K562 (cell line): ENCODE data around the gene MRPS31. TPM values are rescaled to one million over a fixed set of nuclear protein-coding genes. Genes with fewer than 3 reads are reported as not detected.

Source experiments
- CBX2 ChIP-seq: fragments of 200-600 bp; sonication (generic); IDR thresholded peaks from one replicate; pipeline ENCODE4 v1.6.1; 2012; ENCODE audit warnings: mild to moderate bottlenecking, low read length, inconsistent platforms; ENCODE audit not compliant: insufficient read depth, poor library complexity, severe bottlenecking
- CCAR2 ChIP-seq: fragments of 200-400 bp; formaldehyde crosslinking; IDR thresholded peaks from 2 replicates; pipeline ENCODE4 v1.6.1; 2017; ENCODE audit warnings: mild to moderate bottlenecking, low read depth, low read length
- EGR1 ChIP-seq: fragments of 450-650 bp; conservative IDR thresholded peaks from 2 replicates; pipeline ENCODE4 v1.6.1; 2017; ENCODE audit warnings: mild to moderate bottlenecking
- EHMT2 ChIP-seq: fragments of 450-650 bp; IDR thresholded peaks from 2 replicates; pipeline ENCODE4 v1.6.1; 2018; ENCODE audit warnings: antibody characterized with exemption
- FOS ChIP-seq: IDR thresholded peaks from 3 replicates; pipeline ENCODE4 v1.6.1; 2011; ENCODE audit not compliant: insufficient read length; ENCODE audit errors: extremely low read depth
- KLF6 ChIP-seq: fragments of 250-450 bp; sonication (Bioruptor Pico); IDR thresholded peaks from 2 replicates; pipeline ENCODE4 v1.4.0; 2020; ENCODE audit warnings: mild to moderate bottlenecking, moderate library complexity, borderline replicate concordance
- MAFF ChIP-seq: IDR thresholded peaks from 2 replicates; pipeline ENCODE4 v1.6.1; 2012; ENCODE audit warnings: low read length, improper control_type of control experiment
- NR2C1 ChIP-seq, 2 experiments: fragments of 450-650 bp; IDR thresholded peaks; 2 replicates each; pipeline ENCODE4 v1.6.1; 2017; ENCODE audit warnings: mild to moderate bottlenecking in 2 of 2, antibody characterized with exemption in 1 of 2, inconsistent platforms in 1 of 2, missing compliant biosample characterization in 1 of 2, missing genetic modification characterization in 1 of 2
- RCOR1 ChIP-seq, 2 experiments: IDR thresholded peaks; 2 replicates each; pipeline ENCODE4 v1.6.1; 2012; ENCODE audit warnings: low read depth in 2 of 2, low read length in 2 of 2, borderline replicate concordance in 1 of 2, improper control_type of control experiment in 1 of 2
- SRSF7 ChIP-seq: fragments of 200-400 bp; formaldehyde crosslinking; optimal IDR thresholded peaks from 2 replicates; pipeline ENCODE3; 2017; ENCODE audit warnings: mild to moderate bottlenecking, low read depth, low read length
- TBP ChIP-seq: optimal IDR thresholded peaks from 2 replicates; pipeline ENCODE3; 2011; ENCODE audit warnings: low read depth, low read length, improper control_type of control experiment
- polyA plus RNA-seq, 8 experiments: library from polyadenylated mRNA; depleted of rRNA in 4 of 8; stranded (reverse) in 5 of 8; unstranded in 3 of 8; fragments of >200 nt; fragmentation: Nextera tagmentation in 2 of 8; fragmentation: Illumina TruSeq in 1 of 8; extraction: Ambion mirVana in 2 of 8; extraction: Trizol in 1 of 8; gene quantifications; 2 replicates each; pipeline versions ENCODE4 v1.2.1 to v1.2.3, GENCODE V29; 2011 to 2014; ENCODE audit warnings: inconsistent platforms in 1 of 8, missing spikeins in 1 of 8
- total RNA-seq, 7 experiments: library from RNA; depleted of rRNA in 6 of 7; stranded (reverse); fragments of >200 nt in 6 of 7; fragmentation: Illumina TruSeq in 2 of 7; extraction: Trizol in 2 of 7; gene quantifications; 2 replicates each; pipeline versions ENCODE4 v1.2.1 to v1.2.3, GENCODE V29; 2011 to 2021; ENCODE audit warnings: low replicate concordance in 1 of 7
- TF ChIP-seq, protein P1 (sequence below): sonication (generic); formaldehyde crosslinking; IDR thresholded peaks from 2 replicates; pipeline ENCODE4 v1.8.0; 2022; ENCODE audit warnings: mild to moderate bottlenecking, missing genetic modification reagents
- TF ChIP-seq, protein P2 (sequence below): fragments of 250-450 bp; sonication (Bioruptor Pico); IDR thresholded peaks from 2 replicates; pipeline ENCODE4 v1.9.0; 2021; ENCODE audit warnings: mild to moderate bottlenecking, inconsistent platforms
- TF ChIP-seq, protein P3 (sequence below): fragments of 250-450 bp; sonication (Bioruptor Pico); IDR thresholded peaks from 2 replicates; pipeline ENCODE4 v1.4.0; 2020; ENCODE audit warnings: mild to moderate bottlenecking, moderate library complexity
- TF ChIP-seq, protein P4 (sequence below): fragments of 450-650 bp; formaldehyde crosslinking; IDR thresholded peaks from 2 replicates; pipeline ENCODE4 v1.4.0; 2022; ENCODE audit warnings: missing genetic modification characterization
- TF ChIP-seq, protein P5 (sequence below): fragments of 450-650 bp; formaldehyde crosslinking; IDR thresholded peaks from 2 replicates; pipeline ENCODE4 v1.4.0; 2020; ENCODE audit warnings: mild to moderate bottlenecking, mixed read lengths

The MRPS31 gene
- total and polyA plus RNA-seq, 9 of the 15 experiments (the other 6 are each of a cell fraction or from before 2014, with no cell fraction given), result 20.3 to 57.8 (median 37.1) TPM

DNA sequence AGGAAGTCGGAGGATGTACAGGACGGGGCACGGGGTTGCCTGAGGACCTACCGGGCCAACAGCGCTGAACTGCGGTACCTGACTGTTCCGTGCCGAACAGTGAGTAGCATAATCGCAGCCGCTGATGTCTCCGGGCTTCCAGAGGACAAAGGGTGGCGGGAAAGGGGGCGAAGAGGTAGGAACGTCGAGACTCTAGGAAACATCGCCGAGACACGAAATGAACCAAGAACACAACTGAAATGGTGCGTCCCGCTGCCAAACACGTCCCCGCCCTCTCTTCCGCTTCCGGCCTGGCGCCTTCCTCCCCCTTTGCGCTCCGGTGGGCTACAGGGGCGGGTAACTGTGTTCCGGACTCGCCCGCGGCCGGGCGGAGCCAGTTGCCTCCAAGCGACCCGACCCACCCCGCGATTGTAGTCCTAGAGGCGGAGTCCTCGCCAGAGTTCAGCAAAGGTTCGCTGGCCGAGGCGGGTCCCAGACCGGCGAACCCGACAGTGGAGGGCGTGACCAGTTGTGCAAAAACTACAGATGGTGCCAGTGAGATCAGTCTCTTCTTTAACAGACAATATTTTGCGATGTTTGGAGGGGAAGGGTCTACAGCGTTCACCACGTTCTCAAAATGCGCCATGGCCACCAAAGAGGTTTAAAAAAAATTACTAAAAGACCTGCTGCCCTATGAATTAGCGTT lies at the start of gene MRPS31 (continued):
- TF ChIP-seq, protein P1, sequence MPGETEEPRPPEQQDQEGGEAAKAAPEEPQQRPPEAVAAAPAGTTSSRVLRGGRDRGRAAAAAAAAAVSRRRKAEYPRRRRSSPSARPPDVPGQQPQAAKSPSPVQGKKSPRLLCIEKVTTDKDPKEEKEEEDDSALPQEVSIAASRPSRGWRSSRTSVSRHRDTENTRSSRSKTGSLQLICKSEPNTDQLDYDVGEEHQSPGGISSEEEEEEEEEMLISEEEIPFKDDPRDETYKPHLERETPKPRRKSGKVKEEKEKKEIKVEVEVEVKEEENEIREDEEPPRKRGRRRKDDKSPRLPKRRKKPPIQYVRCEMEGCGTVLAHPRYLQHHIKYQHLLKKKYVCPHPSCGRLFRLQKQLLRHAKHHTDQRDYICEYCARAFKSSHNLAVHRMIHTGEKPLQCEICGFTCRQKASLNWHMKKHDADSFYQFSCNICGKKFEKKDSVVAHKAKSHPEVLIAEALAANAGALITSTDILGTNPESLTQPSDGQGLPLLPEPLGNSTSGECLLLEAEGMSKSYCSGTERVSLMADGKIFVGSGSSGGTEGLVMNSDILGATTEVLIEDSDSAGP (CRISPR knock-in tag), result no peak
- TF ChIP-seq, protein P2, sequence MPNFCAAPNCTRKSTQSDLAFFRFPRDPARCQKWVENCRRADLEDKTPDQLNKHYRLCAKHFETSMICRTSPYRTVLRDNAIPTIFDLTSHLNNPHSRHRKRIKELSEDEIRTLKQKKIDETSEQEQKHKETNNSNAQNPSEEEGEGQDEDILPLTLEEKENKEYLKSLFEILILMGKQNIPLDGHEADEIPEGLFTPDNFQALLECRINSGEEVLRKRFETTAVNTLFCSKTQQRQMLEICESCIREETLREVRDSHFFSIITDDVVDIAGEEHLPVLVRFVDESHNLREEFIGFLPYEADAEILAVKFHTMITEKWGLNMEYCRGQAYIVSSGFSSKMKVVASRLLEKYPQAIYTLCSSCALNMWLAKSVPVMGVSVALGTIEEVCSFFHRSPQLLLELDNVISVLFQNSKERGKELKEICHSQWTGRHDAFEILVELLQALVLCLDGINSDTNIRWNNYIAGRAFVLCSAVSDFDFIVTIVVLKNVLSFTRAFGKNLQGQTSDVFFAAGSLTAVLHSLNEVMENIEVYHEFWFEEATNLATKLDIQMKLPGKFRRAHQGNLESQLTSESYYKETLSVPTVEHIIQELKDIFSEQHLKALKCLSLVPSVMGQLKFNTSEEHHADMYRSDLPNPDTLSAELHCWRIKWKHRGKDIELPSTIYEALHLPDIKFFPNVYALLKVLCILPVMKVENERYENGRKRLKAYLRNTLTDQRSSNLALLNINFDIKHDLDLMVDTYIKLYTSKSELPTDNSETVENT (CRISPR knock-in tag), result 0 out of 2 replicates have a peak, but pooled peaks have one; percentile 66
- TF ChIP-seq, protein P3, sequence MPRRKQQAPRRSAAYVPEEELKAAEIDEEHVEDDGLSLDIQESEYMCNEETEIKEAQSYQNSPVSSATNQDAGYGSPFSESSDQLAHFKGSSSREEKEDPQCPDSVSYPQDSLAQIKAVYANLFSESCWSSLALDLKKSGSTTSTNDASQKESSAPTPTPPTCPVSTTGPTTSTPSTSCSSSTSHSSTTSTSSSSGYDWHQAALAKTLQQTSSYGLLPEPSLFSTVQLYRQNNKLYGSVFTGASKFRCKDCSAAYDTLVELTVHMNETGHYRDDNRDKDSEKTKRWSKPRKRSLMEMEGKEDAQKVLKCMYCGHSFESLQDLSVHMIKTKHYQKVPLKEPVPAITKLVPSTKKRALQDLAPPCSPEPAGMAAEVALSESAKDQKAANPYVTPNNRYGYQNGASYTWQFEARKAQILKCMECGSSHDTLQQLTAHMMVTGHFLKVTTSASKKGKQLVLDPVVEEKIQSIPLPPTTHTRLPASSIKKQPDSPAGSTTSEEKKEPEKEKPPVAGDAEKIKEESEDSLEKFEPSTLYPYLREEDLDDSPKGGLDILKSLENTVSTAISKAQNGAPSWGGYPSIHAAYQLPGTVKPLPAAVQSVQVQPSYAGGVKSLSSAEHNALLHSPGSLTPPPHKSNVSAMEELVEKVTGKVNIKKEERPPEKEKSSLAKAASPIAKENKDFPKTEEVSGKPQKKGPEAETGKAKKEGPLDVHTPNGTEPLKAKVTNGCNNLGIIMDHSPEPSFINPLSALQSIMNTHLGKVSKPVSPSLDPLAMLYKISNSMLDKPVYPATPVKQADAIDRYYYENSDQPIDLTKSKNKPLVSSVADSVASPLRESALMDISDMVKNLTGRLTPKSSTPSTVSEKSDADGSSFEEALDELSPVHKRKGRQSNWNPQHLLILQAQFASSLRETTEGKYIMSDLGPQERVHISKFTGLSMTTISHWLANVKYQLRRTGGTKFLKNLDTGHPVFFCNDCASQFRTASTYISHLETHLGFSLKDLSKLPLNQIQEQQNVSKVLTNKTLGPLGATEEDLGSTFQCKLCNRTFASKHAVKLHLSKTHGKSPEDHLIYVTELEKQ, result no peak
- TF ChIP-seq EGR1, result no peak
- no peak for TF ChIP-seq EHMT2
- TF ChIP-seq FOS, result peak; percentile 9
- TF ChIP-seq TBP, result peak; percentile 86
- TF ChIP-seq MAFF, result no peak
- no peak for TF ChIP-seq CCAR2
- TF ChIP-seq, protein P4, sequence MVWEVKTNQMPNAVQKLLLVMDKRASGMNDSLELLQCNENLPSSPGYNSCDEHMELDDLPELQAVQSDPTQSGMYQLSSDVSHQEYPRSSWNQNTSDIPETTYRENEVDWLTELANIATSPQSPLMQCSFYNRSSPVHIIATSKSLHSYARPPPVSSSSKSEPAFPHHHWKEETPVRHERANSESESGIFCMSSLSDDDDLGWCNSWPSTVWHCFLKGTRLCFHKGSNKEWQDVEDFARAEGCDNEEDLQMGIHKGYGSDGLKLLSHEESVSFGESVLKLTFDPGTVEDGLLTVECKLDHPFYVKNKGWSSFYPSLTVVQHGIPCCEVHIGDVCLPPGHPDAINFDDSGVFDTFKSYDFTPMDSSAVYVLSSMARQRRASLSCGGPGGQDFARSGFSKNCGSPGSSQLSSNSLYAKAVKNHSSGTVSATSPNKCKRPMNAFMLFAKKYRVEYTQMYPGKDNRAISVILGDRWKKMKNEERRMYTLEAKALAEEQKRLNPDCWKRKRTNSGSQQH, result no peak
- TF ChIP-seq NR2C1 (IDR thresholded peaks at IDR 0.05), result peak; percentile 80
- TF ChIP-seq NR2C1 (tag; IDR thresholded peaks at IDR 0.05), result peak; percentile 86
- TF ChIP-seq, protein P5, sequence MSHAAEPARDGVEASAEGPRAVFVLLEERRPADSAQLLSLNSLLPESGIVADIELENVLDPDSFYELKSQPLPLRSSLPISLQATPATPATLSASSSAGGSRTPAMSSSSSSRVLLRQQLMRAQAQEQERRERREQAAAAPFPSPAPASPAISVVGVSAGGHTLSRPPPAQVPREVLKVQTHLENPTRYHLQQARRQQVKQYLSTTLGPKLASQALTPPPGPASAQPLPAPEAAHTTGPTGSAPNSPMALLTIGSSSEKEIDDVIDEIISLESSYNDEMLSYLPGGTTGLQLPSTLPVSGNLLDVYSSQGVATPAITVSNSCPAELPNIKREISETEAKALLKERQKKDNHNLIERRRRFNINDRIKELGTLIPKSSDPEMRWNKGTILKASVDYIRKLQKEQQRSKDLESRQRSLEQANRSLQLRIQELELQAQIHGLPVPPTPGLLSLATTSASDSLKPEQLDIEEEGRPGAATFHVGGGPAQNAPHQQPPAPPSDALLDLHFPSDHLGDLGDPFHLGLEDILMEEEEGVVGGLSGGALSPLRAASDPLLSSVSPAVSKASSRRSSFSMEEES (CRISPR knock-in tag), result no peak
- TF ChIP-seq KLF6 (CRISPR knock-in tag), result no peak
- no peak for TF ChIP-seq SRSF7
- TF ChIP-seq CBX2, result no peak
- TF ChIP-seq RCOR1 (IDR thresholded peaks at IDR 0.05; ENCODE audit: borderline replicate concordance in 1 of 2, low read depth in 2 of 2, low read length in 2 of 2), result peak in 1 of 2 experiments; percentile 65; a peak in 2 of 4 replicates
